Activated CD4-positive, alpha-beta T cell treated with anti-CD3 and anti-CD28 coated beads, Interleukin-10, Interleukin-2, amounts not matched to agents 100 ng/mL and 50 ng/mL, durations not matched to agents 16 hours and 8 hours (primary cell): ENCODE measurements around the gene TAF4B.
A peak's percentile ranks its signal among the peaks of the same experiment; 100 is the strongest.

Source experiments
- DNase-seq: peaks from one replicate; pipeline ENCODE4 v3.0.0-alpha.2; 2020

Gene TAF4B

GRCh38 chr18:26383454-26384270 is 157.4 kb downstream of the TAF4B start:
- peak; percentile 47 for DNase-seq

- no peak for DNase-seq
These were observed 159.8 kb downstream of the TAF4B start for GRCh38 chr18:26386002-26386401.

GRCh38 chr18:26386441-26386840 is 160.2 kb downstream of the TAF4B start:
- no peak for DNase-seq

- no peak for DNase-seq
These were observed 167.9 kb downstream of the TAF4B start for GRCh38 chr18:26394047-26394654.

GRCh38 chr18:26397019-26397418 is 170.8 kb downstream of the TAF4B start:
- no peak for DNase-seq

- no peak for DNase-seq
These were observed 177.2 kb downstream of the TAF4B start for GRCh38 chr18:26403491-26403890.

- DNase-seq: peak; percentile 13
These were observed 179.1 kb downstream of the TAF4B start for GRCh38 chr18:26405190-26405801.

- no peak for DNase-seq
These were observed 180.1 kb downstream of the TAF4B start for GRCh38 chr18:26406324-26406723.

- no peak for DNase-seq
These were observed 180.7 kb downstream of the TAF4B start for GRCh38 chr18:26406854-26407517.

GRCh38 chr18:26407736-26408601 is 181.7 kb downstream of the TAF4B start:
- DNase-seq: no peak

GRCh38 chr18:26409091-26409490 is 182.8 kb downstream of the TAF4B start:
- no peak for DNase-seq

GRCh38 chr18:26414901-26415440 is 188.7 kb downstream of the TAF4B start:
- DNase-seq: no peak

- no peak for DNase-seq
These were observed 189.4 kb downstream of the TAF4B start for GRCh38 chr18:26415631-26416030.

- DNase-seq: no peak
These were observed 190.5 kb downstream of the TAF4B start for GRCh38 chr18:26416652-26417150.

GRCh38 chr18:26417190-26417589 is 190.9 kb downstream of the TAF4B start:
- DNase-seq: no peak

- DNase-seq: no peak
These were observed 192.0 kb downstream of the TAF4B start for GRCh38 chr18:26418225-26418624.

- no peak for DNase-seq
These were observed 193.5 kb downstream of the TAF4B start for GRCh38 chr18:26419746-26420145.

GRCh38 chr18:26421503-26421902 is 195.3 kb downstream of the TAF4B start:
- no peak for DNase-seq

- DNase-seq: no peak
These were observed 195.7 kb downstream of the TAF4B start for GRCh38 chr18:26421931-26422330.

GRCh38 chr18:26422472-26423162 is 196.4 kb downstream of the TAF4B start:
- DNase-seq: no peak

- no peak for DNase-seq
These were observed 198.3 kb downstream of the TAF4B start for GRCh38 chr18:26424428-26425147.
